ENCODE data around the gene ACVR1.

DNA sequence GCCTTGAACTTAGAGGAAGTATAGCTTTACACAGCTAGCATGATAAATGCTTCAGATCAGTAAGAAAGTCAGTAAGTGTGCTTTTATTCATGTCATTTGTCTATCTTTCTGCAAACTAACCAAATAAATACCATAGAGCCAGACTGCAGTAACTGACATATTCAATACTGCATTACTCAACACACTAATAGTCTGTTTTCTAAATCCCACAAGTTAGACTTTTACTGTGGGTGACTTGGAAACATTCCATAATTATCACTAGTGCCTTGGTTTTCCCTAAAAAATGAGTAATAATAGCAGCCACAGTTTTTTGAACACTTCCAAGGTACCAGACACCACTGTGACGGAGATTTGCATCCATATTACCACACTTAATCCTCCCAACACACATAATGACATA is 33.0 kb downstream of the ACVR1 start:
- TF ChIP-seq, protein P1, sequence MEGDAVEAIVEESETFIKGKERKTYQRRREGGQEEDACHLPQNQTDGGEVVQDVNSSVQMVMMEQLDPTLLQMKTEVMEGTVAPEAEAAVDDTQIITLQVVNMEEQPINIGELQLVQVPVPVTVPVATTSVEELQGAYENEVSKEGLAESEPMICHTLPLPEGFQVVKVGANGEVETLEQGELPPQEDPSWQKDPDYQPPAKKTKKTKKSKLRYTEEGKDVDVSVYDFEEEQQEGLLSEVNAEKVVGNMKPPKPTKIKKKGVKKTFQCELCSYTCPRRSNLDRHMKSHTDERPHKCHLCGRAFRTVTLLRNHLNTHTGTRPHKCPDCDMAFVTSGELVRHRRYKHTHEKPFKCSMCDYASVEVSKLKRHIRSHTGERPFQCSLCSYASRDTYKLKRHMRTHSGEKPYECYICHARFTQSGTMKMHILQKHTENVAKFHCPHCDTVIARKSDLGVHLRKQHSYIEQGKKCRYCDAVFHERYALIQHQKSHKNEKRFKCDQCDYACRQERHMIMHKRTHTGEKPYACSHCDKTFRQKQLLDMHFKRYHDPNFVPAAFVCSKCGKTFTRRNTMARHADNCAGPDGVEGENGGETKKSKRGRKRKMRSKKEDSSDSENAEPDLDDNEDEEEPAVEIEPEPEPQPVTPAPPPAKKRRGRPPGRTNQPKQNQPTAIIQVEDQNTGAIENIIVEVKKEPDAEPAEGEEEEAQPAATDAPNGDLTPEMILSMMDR (IDR thresholded peaks at IDR 0.05): no peak
- TF ChIP-seq ZFX (IDR thresholded peaks at IDR 0.05; ENCODE audit: borderline replicate concordance): no peak

All from 22Rv1 (cell line).